Tibial artery (tissue), 4 donors: ENCODE measurements around the gene SERPINA3.

Experiments used
- DNase-seq, 2 donors: peaks; one replicate each; pipeline ENCODE4 v3.0.0-alpha.2; 2019
- H3K27ac ChIP-seq, 2 donors: fragments of 200-600 bp; sonication (generic) in 1 of 2; 1 replicate in 1 of 2; 2 replicates in 1 of 2; pipeline ENCODE4 v1.5.1; 2018 to 2019; ENCODE audit warnings: mild to moderate bottlenecking in 1 of 2
- H3K27me3 ChIP-seq, 2 donors: fragments of 200-600 bp; sonication (generic) in 1 of 2; one replicate each; pipeline versions ENCODE4 v1.5.1 to v1.6.0; 2016 to 2019
- H3K36me3 ChIP-seq, 3 donors: fragments of 200-600 bp; sonication (generic) in 2 of 3; one replicate each; pipeline ENCODE4 v1.5.1; 2016 to 2019; ENCODE audit warnings: mild to moderate bottlenecking in 2 of 3
- H3K4me1 ChIP-seq, 4 donors: fragments of 200-600 bp; sonication (generic) in 2 of 4; 1 replicate in 3 of 4; 2 replicates in 1 of 4; pipeline ENCODE4 v1.5.1; 2016 to 2019
- H3K4me3 ChIP-seq, 2 donors: fragments of 200-600 bp; sonication (generic) in 1 of 2; 1 replicate in 1 of 2; 2 replicates in 1 of 2; pipeline ENCODE4 v1.5.1; 2018 to 2019; ENCODE audit warnings: mild to moderate bottlenecking in 2 of 2
- H3K9me3 ChIP-seq, 3 donors: fragments of 200-600 bp; sonication (generic) in 1 of 3; one replicate each; pipeline ENCODE4 v1.5.1; 2016 to 2019
- intact Hi-C: fragments of 100-400 bp; cut with DNase I; formaldehyde crosslinking; loops from one replicate; pipeline ENCODE4 v1.15.0; 2023; ENCODE audit warnings: low total_unique reads
- TF ChIP-seq, protein P1 (sequence below), 2 experiments: fragments of 200-600 bp in 1 of 2; fragments of 450-650 bp in 1 of 2; IDR thresholded peaks; one replicate each; pipeline ENCODE4 v1.5.1; 2017 to 2019; ENCODE audit warnings: antibody characterized with exemption in 2 of 2, mild to moderate bottlenecking in 1 of 2, moderate library complexity in 1 of 2

The SERPINA3 gene

DNA sequence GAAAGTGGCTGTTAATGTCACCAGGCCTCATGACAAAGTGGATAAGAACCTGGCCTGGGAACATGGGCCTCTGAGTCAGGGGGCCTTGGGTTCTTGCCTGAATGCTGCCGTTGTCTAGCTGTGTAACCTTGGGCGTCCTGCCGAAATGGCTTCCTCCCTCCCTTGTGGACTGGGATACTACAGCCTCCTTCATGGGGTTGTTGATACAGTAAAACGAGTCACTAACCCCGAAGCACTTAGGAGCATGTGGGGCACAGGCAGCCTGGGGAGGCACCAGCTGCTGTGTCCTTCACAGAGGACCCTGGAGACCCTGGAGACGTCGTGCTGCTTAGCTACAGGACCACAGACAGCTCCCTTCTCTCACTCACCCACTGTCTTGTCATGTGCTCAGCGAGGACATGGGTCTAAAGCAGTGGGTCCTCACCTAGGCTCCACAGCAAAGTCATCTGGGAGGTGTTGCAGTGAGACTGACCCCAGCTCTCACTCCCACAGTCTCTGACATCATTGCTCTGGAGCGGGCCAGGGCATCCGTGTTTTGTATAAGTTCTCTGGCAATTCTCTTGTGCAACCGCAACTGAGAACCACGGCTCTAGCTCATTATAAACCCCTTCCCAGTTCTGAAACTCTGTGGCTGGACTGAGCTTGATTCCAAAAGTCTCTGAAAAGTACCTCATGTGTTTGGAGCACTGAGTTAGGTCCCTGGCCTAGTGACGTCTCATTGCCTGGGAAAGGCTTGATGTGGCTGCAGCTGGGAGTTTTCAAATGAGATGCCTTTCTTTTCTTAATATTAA lies 42.1 kb downstream of the SERPINA3 start:
- H3K27ac ChIP-seq = no peak overlapping the region
- intact Hi-C loops = no loop called here
- no peak for DNase-seq

DNA sequence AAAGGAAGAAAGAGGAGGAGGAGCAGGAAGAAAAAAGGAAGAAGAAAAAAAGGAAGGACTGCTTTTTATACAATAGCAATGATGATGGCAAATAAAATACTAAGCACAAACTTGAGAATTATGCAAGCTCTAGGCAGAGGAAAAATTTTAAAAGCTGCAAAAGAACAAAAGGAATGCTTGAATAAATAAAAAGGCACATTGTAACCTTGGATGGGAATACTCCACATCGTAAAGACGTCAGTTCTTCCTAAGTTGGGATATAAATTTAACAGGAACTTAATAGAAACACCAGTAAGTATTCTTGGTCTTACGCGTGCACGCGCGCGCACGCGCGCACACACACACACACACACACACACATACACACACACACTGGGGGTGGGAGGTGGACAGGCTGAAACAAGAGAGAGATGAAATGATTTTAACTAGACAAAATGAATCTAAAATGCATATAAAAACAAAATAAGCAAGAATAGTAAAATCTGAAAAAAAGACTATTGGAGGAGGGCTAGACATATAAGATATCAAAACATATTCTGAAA lies 43.0 kb downstream of the SERPINA3 start:
- Histone ChIP-seq H3K4me3 (no peak overlapping the region), H3K4me1 (no peaks in the 10 kb centered on the region), H3K36me3 (no peaks in the 10 kb centered on the region), H3K9me3 (no peaks in the 10 kb centered on the region), H3K27ac (no peak overlapping the region), H3K27me3 (peaks cover 0 to 4% of the 10 kb centered on the region in 2 donors)
- TF ChIP-seq, protein P1, sequence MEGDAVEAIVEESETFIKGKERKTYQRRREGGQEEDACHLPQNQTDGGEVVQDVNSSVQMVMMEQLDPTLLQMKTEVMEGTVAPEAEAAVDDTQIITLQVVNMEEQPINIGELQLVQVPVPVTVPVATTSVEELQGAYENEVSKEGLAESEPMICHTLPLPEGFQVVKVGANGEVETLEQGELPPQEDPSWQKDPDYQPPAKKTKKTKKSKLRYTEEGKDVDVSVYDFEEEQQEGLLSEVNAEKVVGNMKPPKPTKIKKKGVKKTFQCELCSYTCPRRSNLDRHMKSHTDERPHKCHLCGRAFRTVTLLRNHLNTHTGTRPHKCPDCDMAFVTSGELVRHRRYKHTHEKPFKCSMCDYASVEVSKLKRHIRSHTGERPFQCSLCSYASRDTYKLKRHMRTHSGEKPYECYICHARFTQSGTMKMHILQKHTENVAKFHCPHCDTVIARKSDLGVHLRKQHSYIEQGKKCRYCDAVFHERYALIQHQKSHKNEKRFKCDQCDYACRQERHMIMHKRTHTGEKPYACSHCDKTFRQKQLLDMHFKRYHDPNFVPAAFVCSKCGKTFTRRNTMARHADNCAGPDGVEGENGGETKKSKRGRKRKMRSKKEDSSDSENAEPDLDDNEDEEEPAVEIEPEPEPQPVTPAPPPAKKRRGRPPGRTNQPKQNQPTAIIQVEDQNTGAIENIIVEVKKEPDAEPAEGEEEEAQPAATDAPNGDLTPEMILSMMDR (IDR thresholded peaks at IDR 0.05) = no peak
- intact Hi-C loops = no loop called here
- DNase-seq = no peak

More for the DNA sequence above, 42.1 kb downstream of the SERPINA3 start:
- H3K4me1 ChIP-seq = no peaks in the 10 kb centered on the region
- H3K27me3 ChIP-seq = peaks cover 0 to 8% of the 10 kb centered on the region in 2 donors
- H3K36me3 ChIP-seq = no peaks in the 10 kb centered on the region
- no peak overlapping the region for H3K4me3 ChIP-seq
- peaks cover 0 to 3% (median 0%) of the 10 kb centered on the region in 3 donors for H3K9me3 ChIP-seq
- TF ChIP-seq, protein P1 (IDR thresholded peaks at IDR 0.05) = no peak

DNA sequence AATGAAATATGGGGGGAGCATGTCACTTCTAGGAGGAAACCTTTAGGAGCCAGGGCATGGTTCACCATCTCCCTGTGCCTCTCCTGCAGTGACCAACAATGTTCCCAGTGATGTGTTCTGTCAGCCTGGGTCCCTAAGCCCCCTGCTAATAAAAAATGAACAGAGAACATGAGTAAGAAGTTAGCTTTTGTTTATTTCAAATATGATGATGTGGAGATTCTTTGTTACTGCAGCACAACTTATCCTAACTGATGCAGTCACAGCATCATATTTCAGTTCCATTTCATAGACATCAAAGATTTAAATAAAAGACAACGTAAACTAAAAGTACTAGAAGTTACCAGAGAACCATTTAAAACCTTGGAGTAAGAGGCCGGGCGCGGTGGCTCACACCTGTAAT lies 43.9 kb downstream of the SERPINA3 start:
- no peak for DNase-seq
- no peaks in the 10 kb centered on the region for H3K36me3 ChIP-seq
- H3K27ac ChIP-seq = no peak overlapping the region

DNA sequence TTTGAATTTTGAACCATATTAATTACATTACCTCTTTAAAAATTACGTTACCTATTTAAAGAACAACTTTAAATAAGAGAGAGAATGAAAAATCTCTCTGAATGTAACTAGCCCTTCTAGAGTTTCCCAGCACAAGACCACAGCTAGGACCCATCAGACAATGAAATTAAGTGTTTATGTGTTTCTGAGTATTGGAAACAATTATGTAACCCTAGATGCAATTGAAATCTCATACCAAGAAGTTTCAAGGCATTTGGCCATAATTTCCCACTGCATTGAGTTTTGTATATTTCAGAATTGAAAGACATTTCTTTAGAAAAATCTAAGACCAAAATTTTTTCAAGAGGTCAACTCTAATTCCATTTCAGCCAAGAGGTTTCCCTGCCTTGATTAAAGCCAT lies 47.1 kb downstream of the SERPINA3 start:
- Histone ChIP-seq H3K36me3 (no peaks in the 10 kb centered on the region), H3K27ac (no peak overlapping the region), H3K4me3 (no peak overlapping the region), H3K27me3 (no peaks in the 10 kb centered on the region), H3K9me3 (no peaks in the 10 kb centered on the region), H3K4me1 (peaks cover 0 to 1% (median 0%) of the 10 kb centered on the region in 4 donors)
- intact Hi-C loops = no loop called here
- TF ChIP-seq, protein P1 (IDR thresholded peaks at IDR 0.05) = no peak
- no peak for DNase-seq

More for the DNA sequence above, 43.9 kb downstream of the SERPINA3 start:
- intact Hi-C loops = no loop called here
- TF ChIP-seq, protein P1 (IDR thresholded peaks at IDR 0.05) = no peak
- Histone ChIP-seq H3K4me3 (no peak overlapping the region), H3K4me1 (no peaks in the 10 kb centered on the region), H3K9me3 (no peaks in the 10 kb centered on the region), H3K27me3 (peaks cover 0 to 3% of the 10 kb centered on the region in 2 donors)

DNA sequence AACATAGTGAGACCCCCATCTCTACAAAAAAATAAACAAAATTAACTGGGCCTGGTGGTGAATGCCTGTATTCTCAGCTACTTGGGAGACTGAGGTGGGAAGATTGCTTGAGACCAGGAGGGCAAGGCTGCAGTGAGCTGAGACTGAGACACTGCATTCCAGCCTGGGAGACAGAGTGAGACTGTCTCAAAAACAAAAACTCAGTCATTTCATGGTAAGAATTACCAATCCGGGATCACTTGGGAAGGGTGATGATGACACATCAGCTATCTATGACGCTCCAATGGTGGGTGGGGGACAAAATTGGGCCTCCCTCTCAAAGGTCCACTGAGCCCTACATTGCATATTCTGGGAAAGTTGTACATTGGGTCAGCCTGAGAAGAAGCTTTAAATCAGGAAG lies 47.7 kb downstream of the SERPINA3 start:
- TF ChIP-seq, protein P1 (IDR thresholded peaks at IDR 0.05) = no peak
- no peaks in the 10 kb centered on the region for H3K36me3 ChIP-seq
- DNase-seq = no peak
- no peak overlapping the region for H3K27ac ChIP-seq
- intact Hi-C loops = no loop called here
- H3K9me3 ChIP-seq = no peaks in the 10 kb centered on the region
- no peak overlapping the region for H3K4me3 ChIP-seq
- H3K27me3 ChIP-seq = no peaks in the 10 kb centered on the region
- peaks cover 0 to 4% (median 0%) of the 10 kb centered on the region in 4 donors for H3K4me1 ChIP-seq
